Endodermal cell (in vitro differentiated cells): ENCODE measurements around the gene GATA2. TPM values are rescaled to one million over a fixed set of nuclear protein-coding genes. Genes with fewer than 3 reads are reported as not detected.

ENCODE experiments used
- DNase-seq: peaks from one replicate; pipeline ENCODE4 v3.0.0-alpha.2; 2017
- H3K27ac ChIP-seq: 2 replicates; pipeline ENCODE4 v1.5.1; 2013; ENCODE audit warnings: mild to moderate bottlenecking, low read depth, low read length, moderate library complexity
- H3K27me3 ChIP-seq: 2 replicates; pipeline ENCODE4 v1.6.1; 2013; ENCODE audit warnings: mild to moderate bottlenecking, low read length, moderate library complexity; ENCODE audit not compliant: insufficient read depth, control insufficient read depth, poor library complexity, severe bottlenecking
- H3K36me3 ChIP-seq: 2 replicates; pipeline ENCODE4 v1.7.0; 2013; ENCODE audit warnings: mild to moderate bottlenecking, low read length, moderate library complexity; ENCODE audit not compliant: control insufficient read depth, insufficient read depth
- H3K4me1 ChIP-seq: one replicate; pipeline ENCODE4 v1.7.0; 2013; ENCODE audit warnings: low read length; ENCODE audit not compliant: control insufficient read depth, insufficient read depth
- H3K4me3 ChIP-seq: 2 replicates; pipeline ENCODE4 v1.5.1; 2013; ENCODE audit warnings: mild to moderate bottlenecking, low read length, moderate library complexity
- H3K9ac ChIP-seq: 2 replicates; pipeline ENCODE4 v1.6.1; 2013; ENCODE audit warnings: mild to moderate bottlenecking, low read length, moderate library complexity; ENCODE audit not compliant: poor library complexity, severe bottlenecking; ENCODE audit errors: extremely low read depth
- H3K9me3 ChIP-seq: 2 replicates; pipeline ENCODE4 v1.6.1; 2013; ENCODE audit warnings: mild to moderate bottlenecking, low read length, moderate library complexity; ENCODE audit not compliant: control insufficient read depth
- H3K27ac Mint-ChIP-seq: 2 replicates; pipeline ENCODE4 v1.8.0; 2020; ENCODE audit warnings: mixed read lengths
- H3K27me3 Mint-ChIP-seq: 2 replicates; pipeline ENCODE4 v1.8.0; 2021; ENCODE audit warnings: mild to moderate bottlenecking, mixed read lengths; ENCODE audit not compliant: insufficient read depth
- H3K36me3 Mint-ChIP-seq: 2 replicates; pipeline ENCODE4 v1.8.0; 2020; ENCODE audit warnings: low read depth, mixed read lengths
- H3K4me1 Mint-ChIP-seq: 2 replicates; pipeline ENCODE4 v1.8.0; 2020; ENCODE audit warnings: mixed read lengths
- H3K4me3 Mint-ChIP-seq: 2 replicates; pipeline ENCODE4 v1.8.0; 2020; ENCODE audit warnings: mild to moderate bottlenecking, moderate library complexity, mixed read lengths
- H3K9me3 Mint-ChIP-seq: 2 replicates; pipeline ENCODE4 v1.8.0; 2020; ENCODE audit warnings: mild to moderate bottlenecking, mixed read lengths
- CTCF ChIP-seq: fragments of 200-600 bp; sonication (generic); conservative IDR thresholded peaks from 2 replicates; pipeline ENCODE4 v1.5.0; 2021; ENCODE audit warnings: antibody characterized with exemption, mild to moderate bottlenecking
- WGBS, 2 experiments: methylation state at CpG; one replicate each; pipeline versions ENCODE4 v1.1.5 to v1.1.7; 2013; ENCODE audit warnings: missing lambda C conversion rate in 2 of 2, mixed read lengths in 1 of 2; ENCODE audit not compliant: insufficient coverage in 1 of 2, insufficient read length in 1 of 2; 5-methylcytosine and 5-hydroxymethylcytosine counted together
- total RNA-seq, 2 donors: library from RNA; stranded (reverse); fragmentation: NEBNext Ultra II Directional in 1 of 2; extraction: Animal tissue kit (Norgen Biotek cat#: 25700) in 1 of 2; gene quantifications; 2 replicates in 1 of 2; 3 replicates in 1 of 2; pipeline ENCODE4 v1.2.1, GENCODE V29; 2021

The GATA2 gene
- total RNA-seq, 2 donors from 2014 or later, result 1.2 to 1.6 TPM

DNA sequence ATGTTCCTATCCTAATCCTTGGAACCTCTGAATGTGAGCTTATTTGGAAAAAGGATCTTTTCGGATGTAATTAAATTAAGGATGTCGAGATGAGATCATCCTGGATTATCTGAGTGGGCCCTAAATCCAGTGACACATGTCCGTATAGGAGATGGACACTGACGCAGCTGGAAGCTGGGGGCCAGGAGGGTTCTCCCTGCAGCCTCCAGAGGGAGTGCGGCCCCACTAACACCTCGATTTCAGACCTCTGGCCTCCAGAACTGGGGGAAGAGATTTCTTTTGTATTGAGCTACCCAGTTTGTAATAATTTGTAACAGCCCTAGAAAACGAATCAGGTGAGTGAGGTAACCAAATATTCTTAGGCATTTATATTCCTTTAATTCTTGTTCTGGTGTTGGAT lies 28.8 kb downstream of the GATA2 start:
- Histone ChIP-seq H3K4me1 (no peaks in the 10 kb centered on the region), H3K27me3 (peaks cover 49% of the 10 kb centered on the region), H3K9ac (no peak overlapping the region), H3K9me3 (no peaks in the 10 kb centered on the region), H3K27ac (no peak overlapping the region), H3K36me3 (no peaks in the 10 kb centered on the region), H3K4me3 (no peak overlapping the region)
- no peak for DNase-seq
- Mint-ChIP-seq H3K27ac (no peak overlapping the region), H3K9me3 (no peaks in the 10 kb centered on the region), H3K36me3 (no peaks in the 10 kb centered on the region), H3K4me1 (peaks cover 11% of the 10 kb centered on the region), H3K27me3 (peaks cover 89% of the 10 kb centered on the region), H3K4me3 (no peak overlapping the region)
- 89 to 94% methylated on average over 6 to 7 of the region's 7 CpGs for WGBS, 2 experiments
- TF ChIP-seq CTCF, result peak; percentile 55

GRCh38 chr3:128463771-128464170 lies 29.2 kb downstream of the GATA2 start:
- H3K4me3 ChIP-seq, result no peak overlapping the region
- H3K4me1 ChIP-seq, result no peaks in the 10 kb centered on the region
- no peak for TF ChIP-seq CTCF
- no peak overlapping the region for H3K9ac ChIP-seq
- Mint-ChIP-seq H3K27me3 (peaks cover 88% of the 10 kb centered on the region), H3K27ac (no peak overlapping the region), H3K4me1 (peaks cover 11% of the 10 kb centered on the region), H3K36me3 (no peaks in the 10 kb centered on the region), H3K4me3 (no peak overlapping the region), H3K9me3 (no peaks in the 10 kb centered on the region)
- 94 to 98% methylated on average over 7 to 10 of the region's 10 CpGs for WGBS, 2 experiments
- no peaks in the 10 kb centered on the region for H3K9me3 ChIP-seq
- H3K36me3 ChIP-seq, result no peaks in the 10 kb centered on the region
- peaks cover 44% of the 10 kb centered on the region for H3K27me3 ChIP-seq
- H3K27ac ChIP-seq, result no peak overlapping the region
- no peak for DNase-seq

DNA sequence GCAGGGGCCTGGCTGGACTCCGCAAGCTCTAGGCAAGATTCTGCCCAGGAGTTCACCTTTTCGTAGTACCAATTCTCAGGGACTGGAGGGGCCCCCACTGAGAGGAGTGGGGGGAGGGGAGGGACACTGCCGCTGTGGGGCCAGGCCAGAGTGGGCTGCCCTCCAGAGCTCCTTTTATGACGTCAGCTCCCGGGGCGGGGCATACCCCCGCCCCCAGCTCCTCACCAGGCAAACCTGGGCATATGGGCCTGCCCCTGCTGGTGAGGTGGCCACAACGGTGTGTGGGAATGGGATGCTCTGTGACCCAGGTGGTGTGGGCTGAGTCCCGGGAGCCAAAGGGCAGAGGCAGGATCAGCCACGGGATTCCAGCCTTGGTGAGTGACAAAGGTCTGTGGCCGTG lies 29.6 kb downstream of the GATA2 start:
- TF ChIP-seq CTCF, result no peak
- H3K27me3 ChIP-seq, result peaks cover 41% of the 10 kb centered on the region
- peaks cover 87% of the 10 kb centered on the region for H3K27me3 Mint-ChIP-seq
- H3K9me3 Mint-ChIP-seq, result no peaks in the 10 kb centered on the region
- WGBS, 2 experiments, result 88 to 91% methylated on average over 7 to 11 of the region's 11 CpGs
- H3K9ac ChIP-seq, result no peak overlapping the region
- no peak overlapping the region for H3K4me3 Mint-ChIP-seq
- no peak overlapping the region for H3K27ac Mint-ChIP-seq
- H3K27ac ChIP-seq, result no peak overlapping the region
- H3K36me3 Mint-ChIP-seq, result no peaks in the 10 kb centered on the region
- no peaks in the 10 kb centered on the region for H3K36me3 ChIP-seq
- H3K9me3 ChIP-seq, result no peaks in the 10 kb centered on the region
- no peak overlapping the region for H3K4me3 ChIP-seq
- DNase-seq, result no peak
- H3K4me1 Mint-ChIP-seq, result peaks cover 11% of the 10 kb centered on the region
- no peaks in the 10 kb centered on the region for H3K4me1 ChIP-seq
